Activated CD4-positive, CD25-positive, alpha-beta regulatory T cell treated with anti-CD3 and anti-CD28 coated beads, Interleukin-2, amount 50 U/mL, for 72 hours (primary cell): ENCODE results near the gene STK39.

Experiments
- DNase-seq: peaks from one replicate; pipeline ENCODE4 v3.0.0; 2021

The STK39 gene

DNA sequence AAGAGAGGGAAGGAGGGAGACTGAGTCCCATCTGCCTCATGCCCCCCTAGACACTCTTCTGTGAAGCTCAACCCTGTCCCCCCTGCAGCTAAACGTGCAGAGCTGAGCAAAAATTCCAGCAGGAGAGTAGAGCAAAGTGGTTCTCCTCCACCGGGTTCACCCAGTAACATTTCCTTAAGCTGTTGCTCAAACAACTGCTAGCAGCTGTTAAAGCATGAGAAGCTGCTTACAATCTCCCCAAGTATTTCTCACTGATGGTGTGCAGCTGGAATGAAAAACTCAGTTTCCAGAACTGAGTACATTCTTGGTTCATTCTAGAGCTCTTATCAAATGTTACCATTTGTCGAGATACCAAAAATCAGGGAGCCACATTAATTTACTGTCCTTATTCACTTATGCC is 92.3 kb downstream of the STK39 start:
- no peak for DNase-seq

DNA sequence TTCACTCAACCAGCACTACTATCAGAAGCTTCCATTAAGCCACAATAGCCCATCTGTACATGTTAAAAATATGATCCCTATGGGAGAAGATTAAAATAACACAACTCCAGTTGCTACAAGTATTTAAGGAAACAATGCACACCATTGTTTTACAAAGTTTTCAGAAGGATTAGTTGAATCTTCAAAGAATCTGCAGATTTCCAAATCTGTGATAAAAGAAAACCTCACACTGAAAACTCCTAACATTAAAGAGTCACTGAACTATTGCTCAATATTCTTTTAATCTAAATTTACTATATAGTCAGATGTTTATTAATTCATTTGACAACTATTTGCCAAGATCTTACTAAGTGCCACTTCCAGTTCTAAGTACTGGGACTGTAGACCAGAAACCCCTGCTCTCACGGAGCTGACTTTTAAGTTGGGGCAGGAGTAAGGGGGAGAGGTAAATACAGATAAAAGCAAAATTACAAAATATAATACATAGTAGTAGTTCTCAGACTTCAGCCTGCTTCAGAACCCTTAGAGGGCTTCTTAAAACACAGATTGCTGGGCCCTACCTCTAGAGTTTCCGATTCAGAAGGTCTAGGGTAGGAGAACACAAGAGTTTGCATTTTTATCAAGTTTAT is 94.4 kb downstream of the STK39 start:
- DNase-seq, result no peak

DNA sequence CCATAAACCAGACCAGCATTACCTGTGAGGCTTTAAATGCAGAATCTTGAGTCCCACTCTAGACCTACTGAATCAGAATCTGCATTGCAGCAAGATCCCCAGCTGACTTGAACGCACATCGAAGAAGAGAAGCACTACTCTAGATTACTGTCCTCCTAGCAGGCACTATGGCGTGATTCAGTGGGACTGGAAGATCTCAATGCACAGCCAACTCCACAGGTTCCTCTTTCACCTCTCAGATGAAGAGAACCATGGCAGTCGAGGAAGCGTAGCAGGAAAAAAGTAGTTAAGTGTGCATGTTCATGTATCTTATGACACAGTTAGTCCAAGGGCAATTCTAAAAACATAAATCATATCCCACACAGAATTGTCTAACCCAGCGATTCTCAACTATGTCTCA is 97.4 kb downstream of the STK39 start:
- DNase-seq, result no peak

DNA sequence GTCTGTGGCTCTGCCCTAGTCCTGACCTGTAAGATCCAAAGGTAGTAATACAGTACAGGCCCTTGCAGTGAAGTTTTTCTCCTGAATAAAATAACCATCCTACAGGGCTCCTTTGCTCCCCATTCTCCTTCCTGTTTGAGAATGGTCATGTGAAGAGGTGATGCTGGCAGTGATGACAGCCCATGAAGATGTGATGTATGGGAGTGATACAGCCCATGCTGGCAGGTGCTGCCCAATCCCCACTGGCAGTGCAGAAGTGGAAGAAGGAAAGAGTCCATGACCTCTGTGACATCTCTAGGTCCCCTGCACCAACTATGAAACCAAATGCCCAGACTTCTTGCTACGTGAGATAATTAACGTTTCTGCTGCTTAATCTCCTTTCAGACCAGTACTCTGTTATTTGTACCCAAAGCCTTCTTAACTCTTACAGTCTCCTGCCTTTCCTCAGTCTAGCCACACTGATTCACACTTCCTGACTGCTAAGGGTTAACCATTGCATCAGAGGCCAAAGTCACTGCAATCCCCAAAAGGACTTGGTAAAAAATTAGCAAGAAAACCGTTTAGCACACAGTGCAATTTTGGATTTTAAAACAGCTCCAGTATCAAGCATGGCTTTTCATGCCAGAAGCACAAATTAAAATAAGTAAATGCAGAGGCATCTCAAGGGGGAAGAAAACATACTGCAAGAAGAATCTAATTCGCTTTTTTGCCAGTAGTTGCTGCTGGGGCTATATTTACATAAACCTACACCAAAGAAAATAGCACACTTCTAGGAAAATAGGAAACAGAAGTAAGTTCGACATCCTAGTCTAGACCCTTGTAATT is 98.0 kb downstream of the STK39 start:
- DNase-seq, result no peak

DNA sequence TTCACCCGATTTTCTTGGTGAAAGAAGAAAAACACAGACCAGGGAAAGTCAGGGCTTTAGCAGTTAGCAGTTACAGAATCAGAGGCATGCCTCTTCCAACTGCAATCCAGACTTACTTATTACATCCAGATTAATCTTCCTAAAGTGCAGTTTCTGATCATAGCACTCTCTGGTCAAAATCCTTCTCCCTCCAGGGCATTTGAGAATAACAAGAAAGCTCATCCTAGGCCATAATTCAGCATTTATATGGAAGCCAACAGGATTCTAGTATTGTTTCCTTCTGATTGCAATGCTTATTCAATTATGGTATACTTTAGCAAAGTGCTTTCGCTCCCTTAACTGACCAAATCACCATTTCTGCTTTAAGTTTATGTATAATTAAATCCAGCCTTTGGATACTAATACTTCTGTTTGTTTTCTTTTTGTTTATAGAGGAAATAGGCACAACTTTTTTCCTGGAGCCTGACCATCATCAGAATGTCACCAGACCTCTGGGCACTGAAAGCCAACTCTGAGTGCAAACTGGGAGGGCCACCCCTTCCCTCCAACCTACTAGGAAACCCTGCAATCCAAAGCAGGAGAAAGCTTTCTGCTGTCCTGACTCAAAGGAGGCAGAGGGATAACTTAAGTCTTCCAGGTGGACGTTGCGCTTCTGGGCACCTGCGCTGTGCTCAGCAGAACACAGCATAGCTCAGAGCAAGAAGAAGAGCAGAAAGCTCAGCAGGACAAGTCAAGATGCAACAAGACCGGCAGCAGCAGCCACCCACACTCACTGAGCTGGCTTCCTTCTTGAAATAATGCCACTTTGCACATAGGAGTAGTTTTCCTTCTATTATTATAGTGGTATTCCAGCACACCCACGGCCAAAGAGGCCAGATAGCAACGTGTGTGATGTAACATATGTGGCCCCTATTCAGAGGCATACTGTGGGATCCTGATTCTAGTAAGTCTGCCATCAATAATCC is 99.3 kb downstream of the STK39 start:
- no peak for DNase-seq

DNA sequence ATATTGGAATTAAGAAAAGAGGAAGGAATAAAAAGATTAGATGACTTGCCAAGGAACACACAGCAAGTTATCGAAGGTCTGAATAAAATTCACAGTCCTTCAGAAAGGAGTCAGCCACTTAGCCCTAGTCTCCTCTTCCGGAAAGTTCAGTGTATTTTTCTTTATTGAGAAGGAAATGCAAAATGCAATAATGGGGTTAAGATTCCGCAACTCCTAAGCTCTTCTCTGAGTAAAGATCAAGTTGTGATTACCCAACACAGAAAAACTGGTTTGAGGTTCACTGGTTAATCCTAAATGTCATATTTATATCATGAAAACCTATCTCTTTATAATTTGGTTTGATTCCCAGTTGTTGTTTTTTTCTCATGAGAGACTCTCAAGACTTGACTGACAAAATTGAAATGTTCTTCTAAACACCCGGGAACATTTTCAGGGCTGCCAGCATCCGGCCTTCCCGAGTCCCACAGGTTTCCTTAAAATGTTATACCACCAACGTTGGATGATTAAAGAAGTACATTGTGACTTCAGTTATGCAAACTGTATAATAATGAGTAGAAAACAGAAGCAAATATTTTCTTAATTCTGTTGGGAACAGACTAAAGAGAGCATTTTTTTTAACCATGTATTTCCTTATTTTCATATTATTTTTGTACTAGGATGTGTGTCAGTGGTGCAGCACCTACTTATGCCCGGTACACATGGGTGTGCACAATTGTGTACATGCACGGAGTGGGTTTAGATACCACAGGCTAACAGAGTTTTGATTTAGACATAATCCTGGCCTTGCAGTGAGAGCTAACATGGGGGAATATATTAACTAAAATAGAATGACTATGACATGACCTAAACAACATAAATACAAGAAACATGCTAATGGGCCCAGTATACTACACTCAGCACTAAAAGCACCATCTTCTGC is 100.2 kb downstream of the STK39 start:
- no peak for DNase-seq

DNA sequence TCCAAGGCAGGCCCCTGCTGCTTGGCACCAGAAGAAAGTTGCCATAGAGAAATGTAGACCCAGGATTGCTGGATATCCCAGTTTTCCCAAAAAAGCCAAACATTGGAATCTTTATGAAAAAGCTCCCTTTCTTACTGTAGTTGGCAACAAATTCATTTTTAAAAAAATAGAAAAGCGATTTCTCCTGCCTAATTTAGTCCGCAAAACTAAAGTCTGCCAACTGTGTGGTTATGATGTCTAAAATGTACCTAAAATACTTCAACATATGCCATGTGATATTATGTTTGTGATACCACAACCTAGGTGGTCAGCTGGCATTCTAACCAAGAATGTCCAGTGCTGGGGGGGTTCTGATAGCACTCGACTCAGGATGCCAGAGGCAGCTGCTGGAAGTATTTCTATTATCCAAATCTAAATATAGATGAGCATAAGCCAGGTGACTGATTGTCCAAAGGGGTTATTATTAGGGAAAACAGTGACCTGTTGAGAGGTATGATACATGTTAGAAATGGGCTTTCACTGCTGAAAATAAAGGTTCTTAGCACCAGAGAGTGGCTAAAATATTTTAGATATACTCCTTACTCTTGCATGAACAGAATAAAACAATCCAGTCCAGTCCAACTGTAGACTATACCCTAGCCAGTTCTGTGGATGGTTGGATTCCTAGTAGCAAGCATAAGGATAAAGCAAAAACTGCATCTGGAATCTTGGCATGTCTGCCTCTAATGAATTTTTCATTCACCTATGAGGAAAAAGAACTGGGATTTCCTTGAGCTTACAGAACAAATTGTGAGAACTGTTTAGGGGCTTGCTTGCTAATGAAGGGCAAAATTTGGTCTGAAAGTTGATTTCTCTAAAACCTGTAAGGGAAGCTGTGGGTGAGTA is 101.7 kb downstream of the STK39 start:
- no peak for DNase-seq

DNA sequence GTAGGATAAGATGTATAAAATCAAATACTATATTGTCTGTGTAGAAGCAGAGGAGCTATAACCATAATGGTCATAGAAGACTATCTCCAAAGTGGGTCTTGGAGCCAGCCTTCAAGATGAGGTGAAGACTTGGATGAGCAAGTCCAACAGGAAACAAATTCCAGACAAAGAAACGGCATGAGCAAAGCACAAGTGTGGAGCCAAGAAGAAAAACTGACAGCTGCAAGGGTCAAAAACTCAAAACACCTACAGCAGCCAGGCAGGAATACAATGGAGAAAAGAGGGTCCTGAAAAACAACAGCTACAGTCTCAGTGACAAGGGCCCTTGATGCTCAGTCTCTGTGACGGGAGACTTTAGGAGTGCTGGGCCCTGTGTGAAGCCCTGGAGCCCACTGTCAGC is 102.4 kb downstream of the STK39 start:
- no peak for DNase-seq

DNA sequence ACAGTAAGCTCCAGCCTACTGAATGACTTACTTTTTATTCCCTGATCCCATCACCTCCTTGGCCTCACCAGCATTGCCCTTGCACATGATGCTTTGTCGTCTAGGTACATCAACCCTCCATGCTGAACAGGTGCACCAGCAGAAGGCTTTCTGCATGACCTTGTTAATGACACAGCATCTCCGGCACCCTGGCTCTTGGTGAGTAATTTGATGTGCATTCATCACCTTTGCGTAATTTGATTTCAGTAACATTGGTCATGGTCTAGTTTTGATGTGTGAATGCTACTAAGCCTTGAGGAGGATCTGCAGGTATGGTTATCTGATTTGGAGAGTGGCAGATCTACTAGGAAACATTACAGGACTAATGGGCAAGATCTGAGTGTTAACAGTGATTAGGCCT is 103.6 kb downstream of the STK39 start:
- DNase-seq, result no peak

DNA sequence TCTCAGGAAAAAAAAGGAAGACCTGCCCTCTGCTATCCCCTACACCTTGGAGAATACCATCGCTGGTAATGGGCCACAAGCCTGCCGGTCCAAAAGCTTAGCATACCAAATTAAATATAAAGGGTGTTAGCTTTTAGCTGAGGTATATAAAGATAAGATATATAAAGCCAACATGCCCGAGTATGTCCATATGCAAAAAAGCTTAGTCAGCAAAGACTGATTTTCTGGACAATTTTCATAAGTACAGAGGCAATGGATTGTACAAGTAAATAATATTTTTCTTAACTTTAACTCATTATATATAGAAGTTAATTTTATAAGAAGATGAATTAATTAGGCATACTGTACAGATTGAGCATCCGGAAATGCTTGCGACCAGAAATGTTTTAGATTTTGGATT is 106.5 kb downstream of the STK39 start:
- no peak for DNase-seq

DNA sequence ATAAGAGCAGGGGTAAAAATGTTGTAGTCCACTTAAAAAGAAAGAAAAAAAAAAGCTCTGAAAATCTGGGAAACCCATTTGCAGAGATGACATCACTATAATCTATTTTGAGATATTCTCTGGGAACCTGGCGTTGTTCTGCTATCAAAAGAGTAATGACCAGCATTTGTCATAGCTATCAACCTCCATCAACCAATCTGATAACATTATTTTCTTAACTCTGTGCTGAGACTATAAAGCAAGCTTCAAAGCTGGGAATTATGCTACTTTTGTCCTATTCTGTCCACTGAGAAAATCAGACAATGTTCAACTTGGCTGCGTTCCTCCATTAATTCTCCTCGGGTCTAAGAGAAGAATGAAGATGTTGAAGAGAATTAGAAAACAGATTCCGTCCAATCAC is 107.5 kb downstream of the STK39 start:
- no peak for DNase-seq

DNA sequence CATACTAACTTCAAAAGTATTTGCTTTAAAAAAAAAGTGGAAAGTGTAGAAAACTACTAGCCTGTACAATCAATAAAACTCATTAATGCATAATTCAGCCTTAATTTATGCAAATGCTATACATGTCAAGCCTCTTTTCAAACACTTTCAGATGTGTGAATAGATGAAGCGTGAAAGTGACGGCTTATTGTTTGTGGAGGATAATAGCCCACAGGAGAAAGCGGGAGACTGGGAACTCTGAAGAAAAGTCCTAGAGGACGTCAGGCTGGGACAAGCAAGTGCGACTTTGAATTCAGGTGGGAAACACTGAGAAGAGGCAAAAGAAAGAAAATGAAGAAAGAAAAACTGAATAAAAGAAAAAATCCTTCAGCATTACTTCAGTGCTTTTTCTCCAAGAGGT is 108.5 kb downstream of the STK39 start:
- DNase-seq, result no peak

DNA sequence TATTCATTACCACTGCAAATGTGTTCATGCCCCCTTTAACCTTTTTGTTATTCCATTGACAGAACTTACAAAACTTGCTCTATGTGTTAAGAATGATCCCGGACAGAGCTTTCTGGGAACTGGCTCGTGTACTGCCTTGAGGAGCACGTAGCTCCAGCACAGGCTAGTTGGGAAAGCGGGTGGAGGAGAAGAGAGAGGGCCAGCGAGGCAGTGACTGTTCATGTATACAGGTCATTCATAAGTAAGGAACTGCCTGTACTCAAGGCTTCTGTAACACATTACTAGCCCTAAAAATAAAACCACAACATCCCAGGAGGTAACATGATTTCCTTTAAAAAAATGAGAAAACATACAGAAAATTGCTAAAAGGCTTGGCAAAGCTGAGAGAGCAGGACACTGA is 109.0 kb downstream of the STK39 start:
- DNase-seq, result no peak

DNA sequence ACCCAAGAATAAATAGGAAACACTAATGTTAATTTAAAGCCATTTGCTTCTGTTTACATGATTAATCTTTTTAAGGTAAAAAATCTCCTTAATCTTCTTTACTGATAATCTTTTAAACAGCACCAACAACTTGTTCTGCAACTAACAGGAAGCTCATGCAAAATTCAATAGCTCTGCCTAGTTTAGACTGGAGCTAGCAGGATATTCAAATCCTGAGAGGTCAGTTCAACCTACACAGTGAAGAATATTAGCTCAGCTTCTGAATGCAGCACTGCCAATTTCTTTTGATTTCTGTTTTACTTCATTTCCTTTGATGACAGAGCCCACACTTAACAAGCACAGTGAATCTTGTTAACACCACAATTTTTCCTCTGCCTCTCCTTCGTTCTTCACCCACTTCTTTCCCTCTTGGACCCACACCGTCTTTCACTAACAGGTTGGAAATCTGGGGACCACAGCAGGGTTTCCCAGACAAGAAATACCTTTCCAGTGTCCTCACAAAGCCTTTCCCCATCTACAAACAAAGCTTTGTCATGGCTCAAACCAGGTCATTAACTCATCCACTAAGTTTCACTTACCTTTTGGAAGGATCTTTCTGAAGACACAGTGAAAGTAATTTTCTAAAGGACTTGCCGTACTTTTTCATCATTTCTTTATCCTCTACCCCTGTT is 109.8 kb downstream of the STK39 start:
- no peak for DNase-seq

DNA sequence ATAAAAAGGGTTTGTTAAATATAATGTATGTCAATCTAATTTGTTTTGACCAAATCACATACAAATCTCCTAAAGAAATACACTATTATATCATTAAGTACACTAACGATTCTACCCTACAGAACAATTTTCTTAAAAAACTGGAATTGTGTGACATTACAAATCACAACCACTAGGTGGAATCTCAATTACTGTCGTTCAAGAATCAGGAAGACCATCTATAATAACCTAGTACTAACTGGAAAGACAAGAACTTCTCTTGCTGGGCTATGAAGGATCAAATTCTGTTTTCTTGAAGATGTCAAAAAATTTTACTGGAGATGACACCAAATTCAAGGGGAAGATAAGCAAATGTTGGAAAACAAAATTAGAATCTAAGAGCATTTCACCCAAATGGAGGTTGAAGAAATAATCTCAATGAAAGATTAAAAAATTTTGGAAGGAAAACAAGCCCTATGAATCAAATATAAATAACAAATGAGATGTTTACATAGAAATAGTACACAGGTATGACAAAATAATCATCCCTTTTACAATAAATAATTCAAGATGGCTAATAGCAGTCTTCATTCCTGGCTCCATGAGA is 110.9 kb downstream of the STK39 start:
- no peak for DNase-seq

DNA sequence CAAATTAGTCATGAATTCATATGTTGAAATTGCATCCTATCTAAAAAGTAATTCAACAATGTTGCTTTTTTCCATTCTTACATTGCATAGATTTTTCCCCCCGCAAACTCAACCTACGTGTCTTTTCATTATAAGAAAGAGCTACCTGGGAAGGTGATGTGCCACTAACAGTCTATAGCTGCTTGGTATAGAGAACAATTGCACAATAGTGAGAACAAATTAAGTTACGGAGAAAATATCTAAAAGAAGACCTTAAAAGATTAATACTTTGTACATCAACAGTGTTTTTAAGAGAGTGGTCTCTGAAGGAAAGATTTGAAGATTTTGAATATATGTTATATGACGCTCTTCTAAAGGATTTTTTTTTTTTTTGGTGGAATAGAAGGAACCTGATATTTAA is 111.8 kb downstream of the STK39 start:
- no peak for DNase-seq

DNA sequence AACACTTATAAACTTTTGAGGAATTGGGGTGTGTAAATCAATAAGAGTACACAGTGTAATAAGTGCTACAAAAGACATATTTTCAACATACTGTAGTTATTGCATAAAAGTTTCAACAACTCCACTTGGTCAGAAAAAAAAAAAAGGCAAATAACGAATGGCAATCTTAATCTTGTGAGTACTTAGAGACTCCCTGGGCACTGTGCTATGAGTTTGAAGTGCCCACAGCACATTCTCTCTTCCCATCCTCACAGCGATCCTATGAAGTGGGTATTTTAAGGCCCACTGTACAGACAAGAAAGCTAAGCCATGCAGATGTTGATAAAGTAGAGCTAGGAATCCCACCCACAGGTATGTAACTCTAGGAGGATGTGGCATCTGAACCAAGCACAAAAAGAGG is 112.3 kb downstream of the STK39 start:
- no peak for DNase-seq

DNA sequence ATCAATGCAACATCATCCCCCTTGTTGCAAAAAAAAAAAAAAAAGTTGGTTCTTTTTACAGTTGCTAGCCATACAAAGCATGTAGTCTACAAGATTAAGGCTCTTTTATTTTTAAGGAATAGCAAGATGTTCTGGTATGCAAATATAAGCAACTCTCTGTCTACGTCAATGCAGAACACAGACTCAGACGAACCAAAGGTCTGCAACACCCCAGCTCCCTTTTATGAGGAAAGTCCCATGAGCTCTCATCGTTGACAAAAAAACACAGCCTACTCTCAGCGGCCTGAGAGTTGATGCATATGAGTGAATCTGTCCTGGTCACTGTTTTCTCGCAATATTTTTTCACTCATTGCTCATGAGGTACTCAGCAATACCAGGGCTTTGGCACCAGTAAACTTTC is 112.9 kb downstream of the STK39 start:
- DNase-seq, result no peak

DNA sequence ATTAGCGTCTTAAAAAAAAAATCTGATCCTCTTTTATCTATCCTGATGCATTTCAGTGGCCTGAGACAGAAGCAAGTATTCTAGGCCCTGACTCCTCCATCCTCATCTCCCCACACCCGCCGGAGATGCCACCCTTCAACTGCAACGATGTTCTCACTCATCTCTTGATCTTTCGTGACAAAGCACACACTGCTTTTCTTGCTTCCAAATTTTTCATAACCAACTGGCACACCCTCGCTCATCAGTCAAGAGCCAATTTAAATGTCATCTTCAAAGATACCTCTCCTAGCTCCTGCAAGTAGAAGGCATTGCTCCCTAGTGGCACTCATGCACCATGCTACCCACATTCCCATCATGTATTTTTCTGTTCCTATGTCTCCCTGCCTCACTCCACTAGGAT is 115.0 kb downstream of the STK39 start:
- no peak for DNase-seq

DNA sequence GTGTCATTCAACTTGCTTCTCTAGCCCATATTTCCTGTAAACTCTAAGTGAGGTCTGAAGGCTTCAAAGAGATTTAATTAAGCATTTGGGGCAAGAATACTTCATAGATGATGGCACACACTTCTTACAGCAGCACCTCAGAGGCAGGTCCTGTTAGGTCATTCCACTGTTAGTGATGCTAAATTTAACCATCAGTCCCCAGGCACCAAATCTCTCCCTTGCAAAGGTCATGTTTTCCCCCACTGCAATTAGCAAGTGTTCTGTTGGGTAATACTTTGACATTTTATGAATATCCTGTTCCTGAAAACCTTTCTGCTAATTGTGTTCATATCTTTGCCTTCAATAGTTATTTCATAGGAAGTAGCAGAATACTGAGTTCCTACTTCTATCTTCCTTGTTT is 117.0 kb downstream of the STK39 start:
- no peak for DNase-seq

DNA sequence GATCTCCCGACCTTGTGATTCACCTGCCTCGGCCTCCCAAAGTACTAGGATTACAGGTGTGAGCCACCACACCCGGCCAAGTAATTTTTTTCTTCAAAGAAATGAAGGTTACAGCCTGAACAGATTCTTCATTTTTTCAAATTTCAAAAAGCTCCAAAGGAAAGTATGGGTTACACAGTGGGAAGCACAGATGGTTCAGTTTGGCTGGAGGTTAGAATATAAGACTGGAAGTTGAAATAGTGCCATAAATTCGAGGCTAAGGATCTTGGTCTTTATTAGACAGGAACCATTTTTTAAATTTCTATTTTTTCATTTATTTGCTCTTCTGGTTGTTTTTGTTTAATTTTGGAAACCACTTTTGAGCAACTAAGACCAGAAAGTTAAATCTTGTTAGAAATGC is 120.0 kb downstream of the STK39 start:
- no peak for DNase-seq
